ENCODE data around the gene PRB3. TPM values are rescaled to one million over a fixed set of nuclear protein-coding genes. Genes with fewer than 3 reads are reported as not detected.

PRB3 gene
- not detected for total RNA-seq

- no peak for DNase-seq
- no peaks in the 10 kb centered on the region for H3K36me3 Mint-ChIP-seq
- no peaks in the 10 kb centered on the region for H3K4me1 Mint-ChIP-seq
- no peaks in the 10 kb centered on the region for H3K9me3 Mint-ChIP-seq
- no peaks in the 10 kb centered on the region for H3K27me3 Mint-ChIP-seq
- no peak within 1 kb of the TSS for H3K27ac Mint-ChIP-seq
- no peak within 1 kb of the TSS for H3K4me3 Mint-ChIP-seq
Observed at GRCh38 chr12:11269607-11270006, at the start of gene PRB3. TSS of gene PRB3 (minus strand) at chr12:11269707. CDS start at chr12:11269669, 38 bp downstream.

GRCh38 chr12:11310336-11310735 is 40.8 kb upstream of the PRB3 start, which contains the start of gene PRB4:
TSS of gene PRB4 (minus strand) at chr12:11310436. CDS start at chr12:11310398, 38 bp downstream.
- DNase-seq, result no peak
- no peak within 1 kb of the TSS for H3K27ac Mint-ChIP-seq
- no peaks in the 10 kb centered on the region for H3K27me3 Mint-ChIP-seq
- no peaks in the 10 kb centered on the region for H3K4me1 Mint-ChIP-seq
- no peak within 1 kb of the TSS for H3K4me3 Mint-ChIP-seq
- peaks cover 5% of the 10 kb centered on the region for H3K9me3 Mint-ChIP-seq
- peaks cover 10% of the 10 kb centered on the region for H3K36me3 Mint-ChIP-seq

GRCh38 chr12:11307143-11307542 is 37.6 kb upstream of the PRB3 start:
- Mint-ChIP-seq H3K27ac (no peak overlapping the region), H3K36me3 (peaks cover 7% of the 10 kb centered on the region), H3K4me1 (no peaks in the 10 kb centered on the region), H3K9me3 (peaks cover 10% of the 10 kb centered on the region), H3K27me3 (no peaks in the 10 kb centered on the region), H3K4me3 (no peak overlapping the region)
- DNase-seq, result no peak

GRCh38 chr12:11273449-11273848 is 3.9 kb upstream of the PRB3 start:
- Mint-ChIP-seq H3K36me3 (peaks cover 2% of the 10 kb centered on the region), H3K9me3 (no peaks in the 10 kb centered on the region), H3K27me3 (no peaks in the 10 kb centered on the region), H3K27ac (no peak overlapping the region), H3K4me1 (no peaks in the 10 kb centered on the region), H3K4me3 (no peak overlapping the region)
- no peak for DNase-seq

GRCh38 chr12:11264501-11264900 is 5.0 kb downstream of the PRB3 start:
- no peak for DNase-seq
- no peak overlapping the region for H3K27ac Mint-ChIP-seq

DNA sequence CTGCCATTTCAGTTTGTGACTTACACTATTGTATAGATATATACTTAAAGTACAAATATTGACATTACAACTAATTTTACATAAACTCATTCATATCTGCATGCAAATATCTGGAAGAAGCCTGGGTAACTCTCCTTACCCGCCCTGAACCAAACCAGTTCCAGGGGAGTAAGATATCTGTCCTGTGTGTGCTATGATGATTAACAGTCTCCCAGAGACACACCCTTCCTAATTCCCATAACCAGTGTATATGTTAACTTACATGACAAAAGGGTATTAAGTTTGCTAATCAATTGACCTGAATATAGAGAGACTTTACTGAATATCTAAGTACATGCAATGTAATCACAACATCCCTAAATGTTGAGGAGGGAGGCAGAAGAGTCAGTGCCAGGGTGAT is 23.0 kb downstream of the PRB3 start:
- no peak for DNase-seq
- Mint-ChIP-seq H3K27me3 (no peaks in the 10 kb centered on the region), H3K9me3 (peaks cover 6% of the 10 kb centered on the region), H3K4me3 (no peak overlapping the region), H3K36me3 (peaks cover 9% of the 10 kb centered on the region), H3K27ac (no peak overlapping the region), H3K4me1 (no peaks in the 10 kb centered on the region)

More at GRCh38 chr12:11264501-11264900, 5.0 kb downstream of the PRB3 start:
- H3K27me3 Mint-ChIP-seq, result no peaks in the 10 kb centered on the region
- H3K4me3 Mint-ChIP-seq, result no peak overlapping the region
- H3K36me3 Mint-ChIP-seq, result peaks cover 2% of the 10 kb centered on the region
- H3K4me1 Mint-ChIP-seq, result no peaks in the 10 kb centered on the region
- H3K9me3 Mint-ChIP-seq, result peaks cover 15% of the 10 kb centered on the region

DNA sequence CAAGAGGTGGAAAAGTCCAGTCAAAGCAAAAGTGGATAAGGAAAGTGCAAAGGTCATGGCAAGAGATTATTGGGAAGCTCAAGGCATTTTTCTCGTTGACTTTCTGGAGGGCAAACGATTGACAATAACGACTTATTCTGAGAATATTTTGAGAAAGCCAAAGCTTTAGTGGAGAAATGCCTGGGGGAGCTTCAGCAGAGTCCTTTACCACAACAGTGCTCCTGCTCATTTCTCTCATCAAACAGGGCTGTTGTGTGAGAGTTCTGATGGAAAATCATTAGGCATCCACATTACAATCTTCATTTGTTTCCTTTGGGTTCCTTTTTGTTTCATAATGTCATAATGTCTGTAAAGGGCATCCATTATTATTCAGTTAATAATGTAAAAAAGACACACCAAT is 26.9 kb downstream of the PRB3 start:
- Mint-ChIP-seq H3K27me3 (no peaks in the 10 kb centered on the region), H3K4me1 (no peaks in the 10 kb centered on the region), H3K9me3 (peaks cover 1% of the 10 kb centered on the region), H3K27ac (no peak overlapping the region), H3K36me3 (peaks cover 4% of the 10 kb centered on the region), H3K4me3 (no peak overlapping the region)
- no peak for DNase-seq

DNA sequence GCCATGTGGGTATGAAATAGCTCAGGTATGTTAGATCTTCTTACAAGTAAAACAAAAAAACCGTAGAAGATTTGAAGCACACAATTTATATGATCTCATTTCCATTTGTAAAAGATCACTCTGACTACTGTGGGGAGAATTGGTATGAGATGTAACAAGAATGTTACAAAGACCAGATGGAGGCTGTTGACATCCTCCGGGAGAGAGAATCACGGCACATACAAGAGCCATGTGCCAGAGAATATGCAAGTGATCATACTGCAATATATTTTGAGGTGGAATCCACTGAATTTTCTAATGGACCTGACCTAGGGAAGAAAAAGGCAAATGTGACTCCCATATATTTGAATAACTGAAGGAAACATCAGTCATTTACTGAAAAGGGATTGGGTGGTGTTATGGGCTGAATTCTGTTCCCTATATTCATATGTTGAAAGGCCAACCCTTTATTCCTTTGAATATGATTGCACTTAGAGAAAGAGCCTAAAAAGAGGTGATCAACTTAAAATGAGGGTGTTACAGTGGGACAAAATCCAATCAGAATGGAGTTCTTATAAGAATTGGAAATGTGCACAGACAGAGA is 29.1 kb downstream of the PRB3 start:
- Mint-ChIP-seq H3K27me3 (no peaks in the 10 kb centered on the region), H3K4me3 (no peak overlapping the region), H3K36me3 (peaks cover 4% of the 10 kb centered on the region), H3K9me3 (peaks cover 1% of the 10 kb centered on the region), H3K27ac (no peak overlapping the region), H3K4me1 (no peaks in the 10 kb centered on the region)
- no peak for DNase-seq

DNA sequence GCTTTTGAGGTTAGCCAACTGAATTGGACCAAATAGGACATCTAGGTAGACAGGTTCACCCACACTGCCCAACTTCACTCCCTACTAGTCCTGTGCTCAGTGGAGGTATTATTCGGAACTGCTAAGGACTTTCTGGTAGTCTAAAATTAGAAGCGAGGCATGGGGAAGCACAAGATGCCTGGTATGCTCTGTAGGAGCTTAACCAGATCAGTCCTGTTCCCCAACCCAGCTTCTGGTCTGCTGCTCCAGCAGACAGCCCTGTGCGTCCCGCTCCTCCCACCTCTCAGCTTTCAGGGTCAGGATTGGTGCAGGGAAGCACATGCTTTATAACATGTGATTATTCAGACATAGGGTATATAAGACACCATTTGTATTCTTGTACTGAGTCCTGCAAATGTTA is 31.2 kb downstream of the PRB3 start:
- Mint-ChIP-seq H3K36me3 (peaks cover 4% of the 10 kb centered on the region), H3K27ac (no peak overlapping the region), H3K27me3 (no peaks in the 10 kb centered on the region), H3K9me3 (peaks cover 1% of the 10 kb centered on the region), H3K4me1 (no peaks in the 10 kb centered on the region), H3K4me3 (no peak overlapping the region)
- DNase-seq, result no peak

- peaks cover 1% of the 10 kb centered on the region for H3K9me3 Mint-ChIP-seq
- no peaks in the 10 kb centered on the region for H3K27me3 Mint-ChIP-seq
- no peaks in the 10 kb centered on the region for H3K4me1 Mint-ChIP-seq
- DNase-seq, result no peak
- H3K27ac Mint-ChIP-seq, result no peak overlapping the region
- H3K36me3 Mint-ChIP-seq, result peaks cover 2% of the 10 kb centered on the region
- H3K4me3 Mint-ChIP-seq, result no peak overlapping the region
Observed at GRCh38 chr12:11233532-11233931, 36.0 kb downstream of the PRB3 start.

DNA sequence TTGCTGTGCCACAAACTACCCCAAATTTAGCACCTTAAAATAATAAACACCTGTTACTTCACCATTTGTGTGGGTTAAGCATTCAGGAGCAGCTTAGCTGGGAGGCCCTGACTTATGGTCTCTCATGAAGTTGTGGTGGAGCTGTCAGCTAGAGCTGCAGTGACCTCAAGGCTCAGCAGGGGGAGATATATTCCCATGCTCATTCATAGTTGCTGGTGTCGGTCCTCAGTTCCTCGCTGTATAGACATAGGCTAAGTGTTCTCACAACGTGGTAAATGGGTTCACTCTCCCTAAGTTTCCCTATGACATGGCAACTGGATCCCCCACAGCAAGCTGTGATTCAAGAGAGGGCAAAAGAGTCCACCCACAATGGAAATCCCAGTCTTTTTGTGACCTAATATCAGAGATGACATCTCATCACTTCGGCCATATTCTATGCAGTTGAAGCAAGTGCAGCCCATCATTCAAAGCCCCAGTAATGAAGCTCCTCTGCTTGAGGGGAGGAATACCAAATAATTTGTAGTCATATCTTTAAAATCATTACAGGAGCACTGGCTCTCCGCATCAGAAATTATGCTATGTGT is 41.1 kb downstream of the PRB3 start:
- peaks cover 2% of the 10 kb centered on the region for H3K36me3 Mint-ChIP-seq
- no peak overlapping the region for H3K27ac Mint-ChIP-seq
- H3K9me3 Mint-ChIP-seq, result no peaks in the 10 kb centered on the region
- peak; percentile 26 for DNase-seq
- no peaks in the 10 kb centered on the region for H3K27me3 Mint-ChIP-seq
- no peak overlapping the region for H3K4me3 Mint-ChIP-seq
- H3K4me1 Mint-ChIP-seq, result no peaks in the 10 kb centered on the region

DNA sequence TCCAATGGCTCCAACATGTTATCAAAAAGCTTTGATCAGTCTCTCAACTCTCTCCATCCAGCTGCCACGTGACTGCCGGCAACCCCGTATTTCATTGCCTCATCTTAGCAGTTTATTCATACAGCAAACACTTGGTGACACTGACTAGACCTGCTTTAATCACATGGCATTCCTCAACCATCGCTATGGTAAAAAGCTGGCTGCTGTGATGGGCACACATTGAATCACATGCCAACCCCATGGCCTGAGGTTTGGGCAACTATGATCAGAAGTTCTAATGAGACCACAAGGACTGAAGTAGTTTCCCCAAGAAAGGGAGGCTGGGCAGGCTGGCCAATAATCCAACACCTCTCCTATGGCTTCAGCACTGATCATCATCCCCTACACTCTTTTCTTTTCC is 42.1 kb downstream of the PRB3 start:
- Mint-ChIP-seq H3K4me1 (no peaks in the 10 kb centered on the region), H3K27ac (no peak overlapping the region), H3K27me3 (no peaks in the 10 kb centered on the region), H3K4me3 (no peak overlapping the region), H3K9me3 (no peaks in the 10 kb centered on the region), H3K36me3 (peaks cover 2% of the 10 kb centered on the region)
- no peak for DNase-seq

Other genes with a start within 250 kb of the PRB3 start
- under 1 TPM; 0.50 to 0.89 TPM for gene TAS2R19, start 247.1 kb downstream of the PRB3 start, total RNA-seq
- under 1 TPM; 0.58 to 0.86 TPM for gene TAS2R31, start 238.3 kb downstream of the PRB3 start, total RNA-seq
- under 1 TPM; 0.39 to 0.48 TPM for gene TAS2R46, start 207.4 kb downstream of the PRB3 start, total RNA-seq
- gene TAS2R43, start 177.4 kb downstream of the PRB3 start, total RNA-seq, result under 1 TPM; 0.29 to 0.36 TPM
- gene TAS2R30, start 135.1 kb downstream of the PRB3 start, total RNA-seq, result under 1 TPM; 0.86 to 0.97 TPM
- gene SMIM10L1, start 98.5 kb downstream of the PRB3 start, total RNA-seq, result 1 to 10 TPM; 8.7 to 9.0 TPM
- not detected for gene TAS2R42, start 82.8 kb downstream of the PRB3 start, total RNA-seq
- gene PRB4, start 40.7 kb upstream of the PRB3 start, total RNA-seq, result not detected
- gene PRB2, start 125.9 kb upstream of the PRB3 start, total RNA-seq, result not detected